ENCODE data around the gene DVL2.

- no peak for TF ChIP-seq EZH2 (IDR thresholded peaks at IDR 0.05)
- no peak for TF ChIP-seq POLR2AphosphoS5 (IDR thresholded peaks at IDR 0.05; ENCODE audit: borderline replicate concordance, low read depth, low read length)
Measured at GRCh38 chr17:7191571-7192270, 42.6 kb downstream of the DVL2 start.

All from SK-N-MC (cell line).